ENCODE data around the gene METTL26. TPM values are rescaled to one million over a fixed set of nuclear protein-coding genes. Genes with fewer than 3 reads are reported as not detected.

Gene METTL26
- total and polyA plus RNA-seq, 9 of the 15 experiments (the other 6 are each of a cell fraction or from before 2014, with no cell fraction given), result 7.3 to 262 (median 80.9) TPM

DNA sequence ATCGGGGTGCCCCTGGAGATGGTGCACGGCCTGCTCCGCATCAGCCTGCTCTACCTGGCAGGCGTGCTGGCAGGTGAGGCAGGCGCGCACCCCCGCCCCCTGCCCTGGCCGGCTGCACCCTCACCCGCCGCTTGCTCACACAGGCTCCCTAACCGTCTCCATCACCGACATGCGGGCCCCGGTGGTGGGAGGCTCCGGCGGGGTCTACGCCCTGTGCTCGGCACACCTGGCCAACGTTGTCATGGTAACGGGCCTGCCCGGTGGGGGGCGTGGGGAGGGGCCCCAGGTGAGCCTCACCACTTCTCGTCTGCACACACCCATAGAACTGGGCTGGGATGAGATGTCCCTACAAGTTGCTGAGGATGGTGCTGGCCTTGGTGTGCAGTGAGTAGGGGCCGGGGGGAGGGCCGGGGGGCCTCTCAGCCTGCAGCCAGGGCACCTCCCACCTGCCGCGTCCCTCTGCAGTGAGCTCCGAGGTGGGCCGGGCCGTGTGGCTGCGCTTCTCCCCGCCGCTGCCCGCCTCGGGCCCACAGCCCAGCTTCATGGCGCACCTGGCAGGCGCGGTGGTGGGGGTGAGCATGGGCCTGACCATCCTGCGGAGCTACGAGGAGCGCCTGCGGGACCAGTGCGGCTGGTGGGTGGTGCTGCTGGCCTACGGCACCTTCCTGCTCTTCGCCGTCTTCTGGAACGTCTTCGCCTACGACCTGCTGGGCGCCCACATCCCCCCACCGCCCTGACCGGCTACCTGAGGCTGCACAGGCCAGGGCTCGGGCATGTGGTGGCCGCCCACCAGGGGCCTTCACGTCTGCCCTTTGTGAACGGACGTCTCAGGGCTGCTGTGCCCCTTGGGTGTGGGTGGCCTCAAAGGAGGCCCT lies 41.4 kb upstream of the METTL26 start:
- 85% methylated on average over 51 of the region's 57 CpGs for WGBS (ENCODE audit: insufficient coverage, low coverage, missing lambda C conversion rate)
- Histone ChIP-seq H3K9me3 (replicated peaks; ENCODE audit: control insufficient read depth, insufficient read depth, low read depth, low read length) (no peaks in the 10 kb centered on the region), H3K4me3 (no peak overlapping the region), H3K4me1 (replicated peaks in 1 of 2; ENCODE audit: control insufficient read depth in 2 of 2, insufficient read depth in 2 of 2, low read length in 2 of 2) (peaks cover 36 to 98% of the 10 kb centered on the region in 2 experiments), H3K27ac (ENCODE audit: extremely low read depth, low read depth, low read length) (no peak overlapping the region), H3K9me1 (ENCODE audit: control insufficient read depth, insufficient read depth, low read length) (peaks cover 9% of the 10 kb centered on the region), H3K9ac (ENCODE audit: insufficient read depth in 1 of 2, low read depth in 2 of 2, low read length in 2 of 2) (peak overlapping the region in 1 of 2 experiments; percentile 53; a peak in 2 of 4 replicates), H3K36me3 (ENCODE audit: control insufficient read depth, insufficient read depth, low read length) (peaks cover 43% of the 10 kb centered on the region), H3K27me3 (ENCODE audit: control insufficient read depth in 2 of 2, insufficient read depth in 2 of 2, low read length in 2 of 2) (no peaks in the 10 kb centered on the region), H3K79me2 (ENCODE audit: control insufficient read depth, insufficient read depth, low read length) (peaks cover 29% of the 10 kb centered on the region), H2AFZ (ENCODE audit: low read depth, low read length) (no peak overlapping the region), H4K20me1 (replicated peaks; ENCODE audit: control insufficient read depth, insufficient read depth, low read length) (peaks cover 18% of the 10 kb centered on the region), H3K4me2 (ENCODE audit: insufficient read depth, low read length) (no peak overlapping the region)
- FAIRE-seq, result no peak
- ATAC-seq, result no peak
- ChIA-PET CTCF (ENCODE audit: low intra/inter-chr PET ratio) (no interaction called here), POLR2A (interaction anchor here (0.6 to 1.5 kb wide), 3 partner anchors 10 to 402 kb away, joined by 3 read pairs; no protein-coding TSS in a partner anchor)
- intact Hi-C loops (cut with micrococcal nuclease) (loop anchor here (5.0 kb wide), 1 partner anchor 40 kb away; the partner anchor contains the start of gene METTL26), in situ Hi-C loops (cut with MboI) (loop anchor here (10.0 kb wide), 1 partner anchor 283 kb away; the partner anchor contains the start of gene NME4)
- no TSS peak for BruUV-seq (replicated peaks)
- DNase-seq (ENCODE audit: extremely low read depth in 1 of 4, low spot score in 3 of 4), result no peak
- no peak for TF ChIP-seq GATAD2B (IDR thresholded peaks at IDR 0.05; ENCODE audit: borderline replicate concordance)
- TF ChIP-seq POLR2A (conservative IDR thresholded peaks at IDR 0.05), result no peak
- TF ChIP-seq, protein P1, sequence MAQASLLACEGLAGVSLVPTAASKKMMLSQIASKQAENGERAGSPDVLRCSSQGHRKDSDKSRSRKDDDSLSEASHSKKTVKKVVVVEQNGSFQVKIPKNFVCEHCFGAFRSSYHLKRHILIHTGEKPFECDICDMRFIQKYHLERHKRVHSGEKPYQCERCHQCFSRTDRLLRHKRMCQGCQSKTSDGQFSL (CRISPR knock-in tag; IDR thresholded peaks at IDR 0.05), result 0 out of 2 replicates have a peak, but pooled peaks have one; percentile 48
- TF ChIP-seq, protein P1 (tag; IDR thresholded peaks at IDR 0.05), result no peak
- no peak for TF ChIP-seq MED1 (CRISPR knock-in tag; IDR thresholded peaks at IDR 0.05; ENCODE audit: borderline replicate concordance)
- TF ChIP-seq, protein P2, sequence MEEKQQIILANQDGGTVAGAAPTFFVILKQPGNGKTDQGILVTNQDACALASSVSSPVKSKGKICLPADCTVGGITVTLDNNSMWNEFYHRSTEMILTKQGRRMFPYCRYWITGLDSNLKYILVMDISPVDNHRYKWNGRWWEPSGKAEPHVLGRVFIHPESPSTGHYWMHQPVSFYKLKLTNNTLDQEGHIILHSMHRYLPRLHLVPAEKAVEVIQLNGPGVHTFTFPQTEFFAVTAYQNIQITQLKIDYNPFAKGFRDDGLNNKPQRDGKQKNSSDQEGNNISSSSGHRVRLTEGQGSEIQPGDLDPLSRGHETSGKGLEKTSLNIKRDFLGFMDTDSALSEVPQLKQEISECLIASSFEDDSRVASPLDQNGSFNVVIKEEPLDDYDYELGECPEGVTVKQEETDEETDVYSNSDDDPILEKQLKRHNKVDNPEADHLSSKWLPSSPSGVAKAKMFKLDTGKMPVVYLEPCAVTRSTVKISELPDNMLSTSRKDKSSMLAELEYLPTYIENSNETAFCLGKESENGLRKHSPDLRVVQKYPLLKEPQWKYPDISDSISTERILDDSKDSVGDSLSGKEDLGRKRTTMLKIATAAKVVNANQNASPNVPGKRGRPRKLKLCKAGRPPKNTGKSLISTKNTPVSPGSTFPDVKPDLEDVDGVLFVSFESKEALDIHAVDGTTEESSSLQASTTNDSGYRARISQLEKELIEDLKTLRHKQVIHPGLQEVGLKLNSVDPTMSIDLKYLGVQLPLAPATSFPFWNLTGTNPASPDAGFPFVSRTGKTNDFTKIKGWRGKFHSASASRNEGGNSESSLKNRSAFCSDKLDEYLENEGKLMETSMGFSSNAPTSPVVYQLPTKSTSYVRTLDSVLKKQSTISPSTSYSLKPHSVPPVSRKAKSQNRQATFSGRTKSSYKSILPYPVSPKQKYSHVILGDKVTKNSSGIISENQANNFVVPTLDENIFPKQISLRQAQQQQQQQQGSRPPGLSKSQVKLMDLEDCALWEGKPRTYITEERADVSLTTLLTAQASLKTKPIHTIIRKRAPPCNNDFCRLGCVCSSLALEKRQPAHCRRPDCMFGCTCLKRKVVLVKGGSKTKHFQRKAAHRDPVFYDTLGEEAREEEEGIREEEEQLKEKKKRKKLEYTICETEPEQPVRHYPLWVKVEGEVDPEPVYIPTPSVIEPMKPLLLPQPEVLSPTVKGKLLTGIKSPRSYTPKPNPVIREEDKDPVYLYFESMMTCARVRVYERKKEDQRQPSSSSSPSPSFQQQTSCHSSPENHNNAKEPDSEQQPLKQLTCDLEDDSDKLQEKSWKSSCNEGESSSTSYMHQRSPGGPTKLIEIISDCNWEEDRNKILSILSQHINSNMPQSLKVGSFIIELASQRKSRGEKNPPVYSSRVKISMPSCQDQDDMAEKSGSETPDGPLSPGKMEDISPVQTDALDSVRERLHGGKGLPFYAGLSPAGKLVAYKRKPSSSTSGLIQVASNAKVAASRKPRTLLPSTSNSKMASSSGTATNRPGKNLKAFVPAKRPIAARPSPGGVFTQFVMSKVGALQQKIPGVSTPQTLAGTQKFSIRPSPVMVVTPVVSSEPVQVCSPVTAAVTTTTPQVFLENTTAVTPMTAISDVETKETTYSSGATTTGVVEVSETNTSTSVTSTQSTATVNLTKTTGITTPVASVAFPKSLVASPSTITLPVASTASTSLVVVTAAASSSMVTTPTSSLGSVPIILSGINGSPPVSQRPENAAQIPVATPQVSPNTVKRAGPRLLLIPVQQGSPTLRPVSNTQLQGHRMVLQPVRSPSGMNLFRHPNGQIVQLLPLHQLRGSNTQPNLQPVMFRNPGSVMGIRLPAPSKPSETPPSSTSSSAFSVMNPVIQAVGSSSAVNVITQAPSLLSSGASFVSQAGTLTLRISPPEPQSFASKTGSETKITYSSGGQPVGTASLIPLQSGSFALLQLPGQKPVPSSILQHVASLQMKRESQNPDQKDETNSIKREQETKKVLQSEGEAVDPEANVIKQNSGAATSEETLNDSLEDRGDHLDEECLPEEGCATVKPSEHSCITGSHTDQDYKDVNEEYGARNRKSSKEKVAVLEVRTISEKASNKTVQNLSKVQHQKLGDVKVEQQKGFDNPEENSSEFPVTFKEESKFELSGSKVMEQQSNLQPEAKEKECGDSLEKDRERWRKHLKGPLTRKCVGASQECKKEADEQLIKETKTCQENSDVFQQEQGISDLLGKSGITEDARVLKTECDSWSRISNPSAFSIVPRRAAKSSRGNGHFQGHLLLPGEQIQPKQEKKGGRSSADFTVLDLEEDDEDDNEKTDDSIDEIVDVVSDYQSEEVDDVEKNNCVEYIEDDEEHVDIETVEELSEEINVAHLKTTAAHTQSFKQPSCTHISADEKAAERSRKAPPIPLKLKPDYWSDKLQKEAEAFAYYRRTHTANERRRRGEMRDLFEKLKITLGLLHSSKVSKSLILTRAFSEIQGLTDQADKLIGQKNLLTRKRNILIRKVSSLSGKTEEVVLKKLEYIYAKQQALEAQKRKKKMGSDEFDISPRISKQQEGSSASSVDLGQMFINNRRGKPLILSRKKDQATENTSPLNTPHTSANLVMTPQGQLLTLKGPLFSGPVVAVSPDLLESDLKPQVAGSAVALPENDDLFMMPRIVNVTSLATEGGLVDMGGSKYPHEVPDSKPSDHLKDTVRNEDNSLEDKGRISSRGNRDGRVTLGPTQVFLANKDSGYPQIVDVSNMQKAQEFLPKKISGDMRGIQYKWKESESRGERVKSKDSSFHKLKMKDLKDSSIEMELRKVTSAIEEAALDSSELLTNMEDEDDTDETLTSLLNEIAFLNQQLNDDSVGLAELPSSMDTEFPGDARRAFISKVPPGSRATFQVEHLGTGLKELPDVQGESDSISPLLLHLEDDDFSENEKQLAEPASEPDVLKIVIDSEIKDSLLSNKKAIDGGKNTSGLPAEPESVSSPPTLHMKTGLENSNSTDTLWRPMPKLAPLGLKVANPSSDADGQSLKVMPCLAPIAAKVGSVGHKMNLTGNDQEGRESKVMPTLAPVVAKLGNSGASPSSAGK (IDR thresholded peaks at IDR 0.05), result no peak
- TF ChIP-seq KDM1A (IDR thresholded peaks at IDR 0.05), result no peak
